PC-3 (cell line): Measurements from ENCODE around the gene DCANP1.

Source experiments
- CTCF ChIP-seq: fragments of 300-600 bp; sonication (generic); conservative IDR thresholded peaks from 2 replicates; pipeline ENCODE4 v1.5.1; 2017; ENCODE audit warnings: antibody characterized with exemption, low read depth, mild to moderate bottlenecking, low read length
- EZH2phosphoT487 ChIP-seq: fragments of 300-600 bp; sonication (generic); IDR thresholded peaks from 2 replicates; pipeline ENCODE4 v1.6.1; 2018; ENCODE audit warnings: mild to moderate bottlenecking, antibody characterized with exemption, low read length, borderline replicate concordance

- TF ChIP-seq EZH2phosphoT487 (no peak), CTCF (no peak)
Observed at GRCh38 chr5:135461481-135462151, 14.5 kb upstream of the DCANP1 start.
